IMR-90 (cell line): Measurements from ENCODE around the gene DBX1. TPM values are rescaled to one million over a fixed set of nuclear protein-coding genes. Genes with fewer than 3 reads are reported as not detected.

Experiments used
- polyA plus RNA-seq, 3 experiments: library from polyadenylated mRNA; depleted of rRNA; stranded (reverse); fragments of >200 nt; gene quantifications; 2 replicates each; pipeline ENCODE4 v1.2.3, GENCODE V29; 2012; ENCODE audit warnings: low replicate concordance in 1 of 3
- total RNA-seq: library from RNA; depleted of rRNA; stranded (reverse); fragments of >200 nt; gene quantifications from 2 replicates; pipeline ENCODE4 v1.2.3, GENCODE V29; 2012; rRNA removed

The DBX1 gene
- total and polyA plus RNA-seq, 2 of the 4 experiments (the other 2 are of a cell fraction), result not detected

Other genes with a start within 250 kb of the DBX1 start
- 7.2 and 13.6 TPM in 2 replicates for gene HTATIP2, start 203.2 kb upstream of the DBX1 start, total RNA-seq
- gene HTATIP2, start 203.2 kb upstream of the DBX1 start, polyA plus RNA-seq (2012; rRNA removed), result 10.8 and 11.6 TPM in 2 replicates
- gene PRMT3, start 227.2 kb upstream of the DBX1 start, total RNA-seq, result 11.3 and 15.0 TPM in 2 replicates
- 6.2 and 8.8 TPM in 2 replicates for gene PRMT3, start 227.2 kb upstream of the DBX1 start, polyA plus RNA-seq (2012; rRNA removed)